GM12874 (cell line): ENCODE measurements around the gene NAP1L2.

ENCODE experiments used
- CTCF ChIP-seq: IDR thresholded peaks from 2 replicates; pipeline ENCODE4 v1.5.1; 2011; ENCODE audit warnings: low read depth, mild to moderate bottlenecking, control low read depth, low read length, moderate library complexity; ENCODE audit not compliant: insufficient read depth

NAP1L2 gene

GRCh38 chrX:73182502-73183114, 32.0 kb downstream of the NAP1L2 start:
- TF ChIP-seq CTCF, result no peak
